Measurements from ENCODE around the gene LRP11.

- TF ChIP-seq CTCF (IDR thresholded peaks at IDR 0.05): no peak
- no peak for TF ChIP-seq EP300 (IDR thresholded peaks at IDR 0.05)
These were observed 94.5 kb downstream of the LRP11 start for GRCh38 chr6:149769676-149770075.
